Calu3 (cell line): ENCODE data around the gene TNS1. TPM values are rescaled to one million over a fixed set of nuclear protein-coding genes. Genes with fewer than 3 reads are reported as not detected.

Experiments
- BruUV-seq: library from RNA; stranded (reverse); fragments of 400-500 nt; replicated peaks from 2 replicates; lab custom pipeline; 2021; lab: Mats Ljungman, UMichigan
- CTCF ChIA-PET: fragments of 300-600 bp; sonication (Branson Sonifier 250); formaldehyde crosslinking; loops from one replicate; lab custom pipeline; 2022; ENCODE audit warnings: antibody characterized with exemption; lab: Charles Lee
- DNase-seq: peaks from one replicate; pipeline ENCODE4 v3.0.0; 2022
- H3K27ac Mint-ChIP-seq: one replicate; pipeline ENCODE4 v1.8.0; 2022; ENCODE audit warnings: mixed read lengths; ENCODE audit not compliant: unreplicated experiment
- H3K27me3 Mint-ChIP-seq: one replicate; pipeline ENCODE4 v1.8.0; 2022; ENCODE audit warnings: mixed read lengths; ENCODE audit not compliant: unreplicated experiment
- H3K36me3 Mint-ChIP-seq: one replicate; pipeline ENCODE4 v1.8.0; 2022; ENCODE audit warnings: mild to moderate bottlenecking, moderate library complexity, mixed read lengths; ENCODE audit not compliant: insufficient read depth, unreplicated experiment
- H3K4me1 Mint-ChIP-seq: one replicate; pipeline ENCODE4 v1.8.0; 2022; ENCODE audit warnings: mild to moderate bottlenecking, low read depth, mixed read lengths; ENCODE audit not compliant: unreplicated experiment
- H3K4me3 Mint-ChIP-seq: one replicate; pipeline ENCODE4 v1.8.0; 2022; ENCODE audit warnings: mild to moderate bottlenecking, low read depth, moderate library complexity, mixed read lengths; ENCODE audit not compliant: unreplicated experiment
- H3K9me3 Mint-ChIP-seq: one replicate; pipeline ENCODE4 v1.8.0; 2022; ENCODE audit warnings: low read depth, mixed read lengths; ENCODE audit not compliant: unreplicated experiment
- intact Hi-C: fragments of 100-400 bp; cut with micrococcal nuclease; formaldehyde crosslinking; loops from one replicate; pipeline ENCODE4 v1.10.0; 2022; ENCODE audit not compliant: unreplicated experiment
- total RNA-seq: library from RNA; stranded (reverse); gene quantifications from 2 replicates; pipeline ENCODE4 v1.2.3, GENCODE V29; 2022
- TF ChIP-seq, protein P1 (sequence below): fragments of 200-600 bp; IDR thresholded peaks from one replicate; pipeline ENCODE4 v1.8.0; 2022; ENCODE audit warnings: antibody characterized with exemption; ENCODE audit not compliant: unreplicated experiment

The TNS1 gene
- total RNA-seq, 1 experiment from 2014 or later = 2.2 TPM

DNA sequence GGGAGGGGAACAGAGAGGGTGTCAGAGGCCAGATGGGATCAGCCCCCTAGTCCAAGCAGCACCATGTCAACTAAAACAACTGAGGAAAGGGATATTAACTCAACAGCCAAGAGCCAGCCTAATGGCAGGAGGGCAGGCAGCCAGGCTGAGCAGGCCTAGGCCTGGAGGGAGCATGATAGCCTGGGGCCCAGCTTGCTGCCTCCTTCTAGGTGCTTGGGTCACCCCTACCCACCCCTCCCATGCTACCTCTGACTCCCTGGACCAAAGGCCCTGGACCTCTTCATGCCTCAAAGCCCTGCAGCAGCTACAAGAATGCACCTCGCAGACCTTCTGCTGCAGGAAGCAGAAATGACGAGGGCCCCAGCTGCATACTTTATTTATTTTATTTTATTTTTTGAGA is 22.1 kb upstream of the TNS1 start:
- H3K36me3 Mint-ChIP-seq = no peaks in the 10 kb centered on the region
- no peak overlapping the region for H3K27ac Mint-ChIP-seq
- TF ChIP-seq, protein P1, sequence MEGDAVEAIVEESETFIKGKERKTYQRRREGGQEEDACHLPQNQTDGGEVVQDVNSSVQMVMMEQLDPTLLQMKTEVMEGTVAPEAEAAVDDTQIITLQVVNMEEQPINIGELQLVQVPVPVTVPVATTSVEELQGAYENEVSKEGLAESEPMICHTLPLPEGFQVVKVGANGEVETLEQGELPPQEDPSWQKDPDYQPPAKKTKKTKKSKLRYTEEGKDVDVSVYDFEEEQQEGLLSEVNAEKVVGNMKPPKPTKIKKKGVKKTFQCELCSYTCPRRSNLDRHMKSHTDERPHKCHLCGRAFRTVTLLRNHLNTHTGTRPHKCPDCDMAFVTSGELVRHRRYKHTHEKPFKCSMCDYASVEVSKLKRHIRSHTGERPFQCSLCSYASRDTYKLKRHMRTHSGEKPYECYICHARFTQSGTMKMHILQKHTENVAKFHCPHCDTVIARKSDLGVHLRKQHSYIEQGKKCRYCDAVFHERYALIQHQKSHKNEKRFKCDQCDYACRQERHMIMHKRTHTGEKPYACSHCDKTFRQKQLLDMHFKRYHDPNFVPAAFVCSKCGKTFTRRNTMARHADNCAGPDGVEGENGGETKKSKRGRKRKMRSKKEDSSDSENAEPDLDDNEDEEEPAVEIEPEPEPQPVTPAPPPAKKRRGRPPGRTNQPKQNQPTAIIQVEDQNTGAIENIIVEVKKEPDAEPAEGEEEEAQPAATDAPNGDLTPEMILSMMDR = no peak
- intact Hi-C loops = no loop called here
- DNase-seq = no peak
- no peaks in the 10 kb centered on the region for H3K9me3 Mint-ChIP-seq
- CTCF ChIA-PET = interaction anchor here (0.7 kb wide), 2 partner anchors 81 to 1686 kb away, joined by 3 to 4 read pairs; no protein-coding TSS in a partner anchor
- no peak overlapping the region for H3K4me3 Mint-ChIP-seq
- BruUV-seq = no TSS peak
- no peaks in the 10 kb centered on the region for H3K4me1 Mint-ChIP-seq
- H3K27me3 Mint-ChIP-seq = peaks cover 33% of the 10 kb centered on the region

DNA sequence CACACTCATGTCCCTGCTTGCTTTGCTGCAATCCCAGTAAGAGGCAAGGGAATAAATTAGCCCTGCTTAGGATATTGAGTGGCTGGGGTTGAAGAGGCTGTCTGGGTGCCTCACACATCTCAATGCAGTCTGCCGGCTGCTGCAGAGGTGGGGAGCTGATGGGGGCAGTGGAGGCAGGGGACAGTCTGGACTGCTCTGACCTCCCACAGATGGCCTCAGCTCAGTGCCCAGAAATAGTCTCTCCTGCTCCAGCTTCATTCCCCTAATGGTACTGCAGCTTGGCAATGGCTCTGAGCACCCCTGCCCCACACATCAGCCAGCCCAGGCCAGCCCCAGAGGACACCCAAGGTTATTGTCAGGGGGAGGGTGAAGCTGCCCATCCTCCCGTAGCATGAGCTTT is 21.5 kb upstream of the TNS1 start:
- Mint-ChIP-seq H3K27me3 (peaks cover 33% of the 10 kb centered on the region), H3K4me1 (no peaks in the 10 kb centered on the region), H3K4me3 (no peak overlapping the region), H3K27ac (no peak overlapping the region), H3K36me3 (no peaks in the 10 kb centered on the region), H3K9me3 (no peaks in the 10 kb centered on the region)
- intact Hi-C loops = no loop called here
- CTCF ChIA-PET = no interaction called here
- no TSS peak for BruUV-seq
- TF ChIP-seq, protein P1 = no peak
- no peak for DNase-seq

DNA sequence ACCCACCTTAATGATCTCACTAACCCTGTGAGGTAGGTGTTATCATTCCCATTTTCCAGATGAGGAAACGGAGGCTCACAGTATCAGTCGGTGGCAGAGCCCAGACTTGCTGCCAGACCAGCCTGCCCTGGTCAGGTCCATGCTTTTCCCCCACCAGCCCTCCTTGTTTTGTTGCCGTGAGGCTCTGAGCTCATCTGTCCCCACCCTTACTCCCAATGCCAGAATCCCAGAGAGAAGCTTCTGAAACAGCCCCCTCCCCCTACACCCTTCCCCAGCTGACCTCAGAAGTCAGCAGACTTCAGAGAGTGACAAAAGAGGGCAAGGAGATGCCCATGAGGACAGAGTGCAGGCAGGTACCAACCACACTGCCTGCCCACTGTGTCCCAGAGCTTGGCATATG is 20.8 kb upstream of the TNS1 start:
- Mint-ChIP-seq H3K27ac (no peak overlapping the region), H3K36me3 (no peaks in the 10 kb centered on the region), H3K27me3 (peaks cover 35% of the 10 kb centered on the region), H3K9me3 (no peaks in the 10 kb centered on the region), H3K4me3 (no peak overlapping the region), H3K4me1 (no peaks in the 10 kb centered on the region)
- TF ChIP-seq, protein P1 = no peak
- no TSS peak for BruUV-seq
- CTCF ChIA-PET = no interaction called here
- DNase-seq = no peak
- intact Hi-C loops = no loop called here

DNA sequence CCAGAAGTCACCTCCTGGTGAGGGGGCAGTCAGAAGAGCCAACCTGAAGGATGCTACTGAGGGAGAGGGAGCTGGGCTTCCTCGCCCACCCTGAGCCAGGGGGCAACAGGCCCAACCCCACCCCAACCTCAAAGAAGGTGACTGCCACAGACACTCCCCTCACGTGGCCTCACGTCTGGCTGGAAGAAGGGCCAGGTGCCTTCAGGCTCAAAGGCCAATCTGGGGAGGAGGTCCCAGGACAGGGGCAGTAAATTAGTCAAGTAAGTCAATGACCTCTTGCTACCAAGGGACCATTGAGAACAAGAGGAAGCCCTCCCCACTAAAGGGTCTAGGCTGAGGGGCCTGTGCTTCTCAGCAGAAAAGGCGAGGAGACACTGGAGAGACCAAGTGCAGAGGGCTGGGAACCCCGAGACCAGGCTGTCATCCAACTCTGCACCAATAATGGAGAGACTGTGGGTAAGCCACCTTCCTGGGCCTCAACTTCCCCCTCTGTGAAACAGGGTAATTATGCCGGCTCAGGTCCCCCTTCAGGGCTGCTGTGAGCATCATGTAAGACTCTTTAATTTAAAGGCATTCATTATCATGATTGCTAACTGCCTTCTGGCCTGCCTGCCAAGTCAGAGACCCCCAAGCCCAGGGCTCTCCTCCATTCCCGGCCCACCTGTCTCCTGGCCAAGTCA is 20.2 kb upstream of the TNS1 start:
- H3K4me3 Mint-ChIP-seq = no peak overlapping the region
- CTCF ChIA-PET = no interaction called here
- no peaks in the 10 kb centered on the region for H3K36me3 Mint-ChIP-seq
- H3K9me3 Mint-ChIP-seq = no peaks in the 10 kb centered on the region
- no peak for DNase-seq
- TF ChIP-seq, protein P1 = no peak
- intact Hi-C loops = no loop called here
- H3K27ac Mint-ChIP-seq = no peak overlapping the region
- no TSS peak for BruUV-seq
- H3K27me3 Mint-ChIP-seq = peaks cover 34% of the 10 kb centered on the region
- H3K4me1 Mint-ChIP-seq = no peaks in the 10 kb centered on the region
